HG03025 (cell line): Measurements from ENCODE around the gene FGR.
"Not testable (repeated sequence)": the region's sequence is repeated elsewhere in the genome, so short reads cannot be mapped to it uniquely, and the experiment has no call there.

Source experiments
- ATAC-seq: cut with Tn5 transposase; IDR thresholded peaks from one replicate; pipeline ENCODE4 v1.9.1; 2021; ENCODE audit warnings: mild to moderate bottlenecking, moderate library complexity; ENCODE audit not compliant: unreplicated experiment, low FRiP score

The FGR gene

DNA sequence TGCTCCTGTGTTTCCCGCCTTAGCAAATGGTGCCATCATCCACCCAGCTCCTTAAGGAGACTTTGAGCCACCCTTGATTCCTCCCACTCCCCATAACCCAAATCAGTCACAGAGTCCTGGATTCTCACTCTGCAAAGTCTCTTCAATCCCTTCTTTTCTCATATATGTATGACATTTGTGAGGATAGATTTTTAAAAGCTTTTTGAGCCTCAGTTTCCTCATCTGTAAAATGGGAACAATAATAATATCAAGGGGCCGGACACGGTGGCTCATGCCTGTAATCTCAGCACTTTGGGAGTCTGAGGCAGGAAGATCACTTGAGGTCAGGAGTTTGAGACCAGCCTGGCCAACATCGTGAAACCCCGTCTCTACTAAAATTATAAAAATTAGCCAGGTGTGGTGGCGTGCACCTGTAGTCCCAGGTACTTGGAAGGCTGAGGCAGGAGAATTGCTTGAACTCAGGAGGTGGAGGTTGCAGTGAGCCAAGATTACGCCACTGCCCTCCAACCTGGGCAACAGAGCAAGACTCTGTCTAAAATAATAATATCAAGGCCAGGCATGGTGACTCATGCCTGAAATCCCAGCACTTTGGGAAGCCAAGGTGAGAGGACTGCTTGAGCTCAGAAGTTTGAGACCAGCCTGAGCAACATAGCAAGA, 15.1 kb downstream of the FGR start:
- ATAC-seq = not testable (repeated sequence)

DNA sequence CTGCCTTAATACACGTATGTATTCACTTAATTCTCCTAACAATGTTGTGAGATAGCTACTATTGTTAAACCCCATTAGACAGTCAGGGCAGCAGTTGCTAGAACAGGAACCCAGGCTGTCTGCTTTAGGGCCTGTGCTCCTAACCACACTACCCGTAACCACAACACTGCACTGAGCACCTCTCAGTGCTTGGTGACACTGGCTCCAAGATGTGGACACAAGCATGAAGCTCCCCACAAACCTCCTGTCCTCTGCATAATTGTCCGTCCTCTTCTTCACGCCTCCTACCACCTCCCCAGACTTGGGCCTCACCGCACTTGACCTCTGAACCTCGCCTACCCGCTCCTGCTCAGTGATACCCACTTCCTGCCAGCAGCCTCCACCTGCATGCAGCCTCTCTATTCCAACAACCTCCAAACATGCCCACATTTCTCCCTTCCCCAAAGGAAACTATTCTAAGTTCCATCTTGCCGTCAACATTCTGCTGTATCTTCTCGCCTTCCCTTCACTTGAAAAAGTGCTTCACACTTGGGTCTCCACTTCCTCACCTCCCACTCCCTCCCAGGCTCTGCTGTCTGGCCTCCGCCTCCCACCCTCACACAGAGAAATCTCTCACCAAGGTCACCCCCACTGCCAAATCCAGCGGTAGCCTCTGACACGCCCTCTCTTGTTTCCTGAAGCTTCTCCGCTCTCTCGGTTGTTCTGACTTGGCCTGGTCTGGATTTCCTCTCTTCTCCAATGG, 16.5 kb downstream of the FGR start:
- ATAC-seq = no peak

DNA sequence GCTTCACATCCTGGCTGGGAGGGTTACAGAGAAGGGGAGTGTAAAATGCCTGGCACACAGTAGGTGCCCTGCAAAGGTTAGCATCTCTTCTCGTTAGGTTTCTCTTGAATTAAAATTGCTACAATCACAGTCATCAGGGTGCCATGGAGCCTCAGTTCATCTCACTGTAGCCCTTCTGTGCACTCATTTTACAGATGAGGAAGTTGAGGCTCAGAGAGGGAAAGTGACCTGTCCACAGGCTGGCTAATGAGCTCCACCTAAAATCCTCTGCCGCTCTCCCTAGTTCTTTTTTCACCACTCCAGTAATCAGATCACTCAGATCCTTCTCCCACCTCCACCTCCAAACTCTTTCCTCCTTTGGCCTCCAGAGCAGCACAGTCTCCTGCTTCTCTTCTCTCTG, 17.6 kb downstream of the FGR start:
- no peak for ATAC-seq

DNA sequence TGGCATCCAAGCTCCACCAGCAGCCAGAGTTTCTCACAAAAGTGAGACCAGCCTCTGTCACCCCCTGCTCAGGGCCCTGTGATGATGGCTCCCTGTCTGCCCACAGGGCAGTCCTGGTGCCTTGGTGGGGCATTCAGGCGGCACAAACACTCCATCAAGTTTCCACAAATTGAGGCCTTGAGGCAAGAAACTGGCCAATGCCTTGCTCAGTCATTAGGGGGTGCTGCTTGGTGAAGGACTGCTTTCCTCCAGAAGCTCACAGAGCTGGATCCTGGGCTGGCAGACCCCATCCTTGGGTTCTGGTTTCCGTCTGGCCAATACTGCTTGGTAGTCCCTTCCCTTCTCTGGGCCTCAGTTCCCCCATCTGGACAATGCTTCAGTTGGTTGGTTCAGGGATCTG, 18.5 kb downstream of the FGR start:
- no peak for ATAC-seq

DNA sequence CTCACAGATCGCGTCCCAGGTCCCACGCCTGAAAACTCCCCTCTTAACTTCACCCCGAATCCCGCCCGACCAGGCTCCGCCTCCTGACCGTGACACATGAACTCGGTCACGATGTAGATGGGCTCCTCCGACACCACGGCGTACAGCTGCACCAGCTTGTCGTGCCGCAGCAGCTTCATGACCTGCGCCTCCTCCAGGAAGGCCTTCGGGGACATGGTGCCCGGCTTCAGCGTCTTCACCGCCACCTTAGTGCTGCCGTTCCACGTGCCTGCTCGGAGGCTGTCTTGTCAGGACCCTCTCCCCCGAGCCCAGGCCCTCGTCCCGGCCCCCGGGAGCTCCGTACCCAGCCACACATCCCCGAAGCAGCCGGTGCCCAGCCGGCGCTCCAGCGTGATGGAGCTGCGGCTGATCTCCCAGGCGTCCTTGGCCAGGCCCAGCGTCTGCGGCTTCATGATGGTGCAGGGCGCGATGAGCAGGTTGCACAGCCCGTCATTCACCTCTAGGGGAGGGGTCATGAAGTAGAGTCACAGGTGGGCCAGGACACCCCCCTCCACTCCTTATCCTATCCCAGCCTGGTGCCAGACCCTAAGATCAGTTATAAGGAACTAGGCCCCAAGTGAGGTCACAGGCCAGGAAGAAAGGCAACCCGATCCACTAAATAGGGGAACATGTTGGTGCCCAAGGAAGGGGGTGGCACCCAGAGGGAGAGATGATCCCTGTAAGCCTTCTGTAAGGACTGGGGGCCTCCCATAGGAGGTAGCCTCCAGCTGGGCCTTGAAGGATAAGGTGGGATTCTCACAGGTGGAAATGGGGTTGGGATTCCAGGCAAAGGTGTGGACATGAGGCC, 19.4 kb downstream of the FGR start:
- no peak for ATAC-seq

DNA sequence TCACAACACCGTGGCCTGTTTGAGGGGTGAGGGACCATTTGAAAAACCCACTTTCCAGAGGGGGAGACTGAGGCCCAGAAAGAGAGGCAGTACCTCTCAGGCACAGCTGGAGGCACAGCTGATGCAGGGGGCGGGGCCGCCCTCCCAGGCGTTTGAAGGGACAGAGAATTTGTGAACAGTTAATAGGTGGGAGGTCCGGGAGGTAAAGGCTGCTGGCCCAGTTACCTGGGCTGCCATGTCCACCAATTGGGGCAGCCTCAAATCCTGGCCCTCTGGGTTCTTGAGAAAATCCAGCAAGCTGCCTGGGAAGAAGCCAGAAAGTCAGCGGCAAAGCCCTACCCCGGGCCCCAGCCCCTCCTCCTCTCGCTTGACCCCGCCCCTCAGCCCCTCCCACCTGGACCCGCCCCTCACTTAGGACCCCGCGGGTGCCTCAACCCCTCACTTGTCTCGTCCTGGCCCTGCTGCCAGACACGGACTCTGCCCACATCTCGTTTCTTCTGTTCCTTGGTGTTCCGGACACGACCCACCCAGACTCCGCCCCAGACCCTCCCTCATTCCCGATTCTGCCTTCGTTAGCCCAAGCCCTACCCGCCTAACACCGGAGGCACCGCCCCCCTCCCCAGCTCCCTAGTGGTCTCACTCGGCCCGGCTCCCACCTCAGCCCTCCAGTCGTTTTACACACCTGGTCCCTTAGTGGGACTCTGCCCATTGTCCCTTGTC, 20.2 kb downstream of the FGR start:
- no peak for ATAC-seq

DNA sequence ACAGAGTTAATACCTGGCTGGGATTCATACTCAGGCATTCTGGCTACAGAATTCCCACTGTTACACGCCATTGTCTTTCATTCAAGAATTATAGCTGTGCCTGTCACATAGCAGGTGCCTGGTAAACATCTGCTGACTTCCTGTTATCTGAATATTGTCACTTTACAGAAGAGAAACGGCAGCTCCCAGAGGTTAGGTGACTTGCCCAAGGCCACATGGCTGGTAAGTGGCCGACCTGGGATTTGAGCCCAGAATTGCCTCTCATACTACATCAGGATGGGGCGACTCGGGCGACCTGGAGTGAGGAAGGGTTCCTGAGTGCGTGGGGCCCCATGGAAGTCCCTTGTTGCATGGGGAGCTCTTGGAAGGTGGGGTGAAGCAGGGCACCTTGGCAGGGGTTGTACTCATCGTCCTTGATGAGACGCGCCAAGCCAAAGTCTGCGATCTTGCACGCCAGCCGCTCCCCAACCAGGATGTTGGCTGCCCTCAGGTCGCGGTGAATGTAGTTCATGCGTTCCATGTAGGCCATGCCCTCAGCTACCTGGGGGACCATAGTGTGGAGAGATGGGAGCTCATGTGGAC, 20.9 kb downstream of the FGR start:
- no peak for ATAC-seq

DNA sequence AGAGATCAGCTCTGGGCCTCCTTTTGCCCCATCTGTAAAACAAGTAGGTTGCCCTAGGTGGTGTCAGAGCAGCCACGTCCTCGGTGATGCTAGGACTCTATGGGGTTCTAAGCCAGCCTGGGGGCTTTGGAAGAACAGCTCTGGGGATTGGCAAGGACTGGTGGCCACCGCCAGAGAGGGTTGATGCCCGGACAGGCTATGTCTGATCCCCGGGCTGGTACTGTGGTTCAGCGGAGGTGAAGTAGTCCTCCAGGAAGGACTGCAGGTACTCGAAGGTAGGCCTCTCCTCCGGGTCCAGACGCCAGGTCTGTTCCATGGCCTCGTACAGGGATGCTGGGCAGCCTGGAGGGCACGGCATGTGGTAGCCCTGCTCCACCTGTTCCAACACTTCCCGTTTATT, 22.3 kb downstream of the FGR start:
- no peak for ATAC-seq

DNA sequence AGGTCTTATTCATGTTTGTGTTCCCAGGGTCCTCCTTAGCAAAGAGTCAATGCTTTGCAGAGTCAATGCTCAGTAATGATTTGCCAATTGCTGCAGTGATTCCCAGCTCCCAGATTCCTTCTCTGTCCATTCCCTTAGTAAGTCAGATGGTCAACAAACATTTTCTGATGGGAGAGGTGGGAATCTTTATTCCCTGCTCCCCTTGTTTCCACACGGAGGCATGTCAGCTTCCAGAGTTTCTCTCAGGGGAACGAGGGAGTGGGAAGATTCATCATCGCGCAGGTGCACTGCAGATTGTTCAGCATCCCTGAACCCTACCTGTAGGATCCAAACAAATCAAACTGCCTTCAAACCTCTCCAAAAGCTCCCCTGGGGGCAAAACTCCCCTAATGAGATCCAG, 23.5 kb downstream of the FGR start:
- no peak for ATAC-seq

DNA sequence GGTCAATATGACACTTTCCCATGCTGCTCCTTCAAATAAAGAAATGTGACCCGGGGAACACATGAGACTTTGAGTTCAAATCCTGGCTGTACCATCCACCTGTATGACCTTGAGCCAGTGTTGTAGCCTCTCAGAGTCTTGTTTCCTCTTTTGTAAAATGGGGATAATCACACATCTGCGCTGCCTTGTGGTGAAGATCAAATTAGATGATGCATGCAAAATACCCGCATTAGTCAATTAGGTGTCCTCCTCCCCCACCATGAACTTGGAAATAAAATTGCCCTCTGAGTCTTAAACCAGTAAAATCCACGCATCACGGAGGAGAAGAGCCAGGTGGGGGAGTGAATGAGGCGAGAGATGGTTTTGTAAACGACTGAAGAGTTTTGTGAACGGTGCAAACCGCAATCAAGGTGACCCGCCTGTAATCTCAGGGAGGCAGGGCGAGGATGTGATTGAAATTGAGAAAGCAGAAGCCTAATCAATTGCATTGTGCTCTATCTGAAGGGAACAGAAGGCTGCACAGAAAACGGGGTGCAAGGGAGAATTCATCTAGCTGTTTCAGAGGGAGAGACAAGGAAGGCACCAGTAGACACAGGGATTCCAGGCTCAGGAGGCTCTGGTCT, 25.3 kb downstream of the FGR start:
- ATAC-seq = no peak

DNA sequence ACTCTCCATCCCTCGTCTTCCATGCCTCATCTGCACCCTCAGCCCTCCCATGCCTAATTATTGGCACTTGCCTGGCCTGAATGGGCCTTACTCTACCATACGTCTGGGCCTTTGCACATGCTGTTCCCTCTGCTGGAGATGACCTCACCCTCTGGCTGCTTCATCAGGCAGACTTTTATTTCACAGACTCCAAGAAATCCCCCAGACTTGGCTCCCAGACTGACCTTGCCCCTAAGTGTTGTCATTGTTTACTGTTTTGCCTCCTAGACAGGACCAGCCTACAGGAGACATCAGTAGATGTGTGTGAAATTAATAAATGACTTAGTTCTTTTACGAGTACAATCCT, 25.8 kb downstream of the FGR start:
- ATAC-seq = no peak

DNA sequence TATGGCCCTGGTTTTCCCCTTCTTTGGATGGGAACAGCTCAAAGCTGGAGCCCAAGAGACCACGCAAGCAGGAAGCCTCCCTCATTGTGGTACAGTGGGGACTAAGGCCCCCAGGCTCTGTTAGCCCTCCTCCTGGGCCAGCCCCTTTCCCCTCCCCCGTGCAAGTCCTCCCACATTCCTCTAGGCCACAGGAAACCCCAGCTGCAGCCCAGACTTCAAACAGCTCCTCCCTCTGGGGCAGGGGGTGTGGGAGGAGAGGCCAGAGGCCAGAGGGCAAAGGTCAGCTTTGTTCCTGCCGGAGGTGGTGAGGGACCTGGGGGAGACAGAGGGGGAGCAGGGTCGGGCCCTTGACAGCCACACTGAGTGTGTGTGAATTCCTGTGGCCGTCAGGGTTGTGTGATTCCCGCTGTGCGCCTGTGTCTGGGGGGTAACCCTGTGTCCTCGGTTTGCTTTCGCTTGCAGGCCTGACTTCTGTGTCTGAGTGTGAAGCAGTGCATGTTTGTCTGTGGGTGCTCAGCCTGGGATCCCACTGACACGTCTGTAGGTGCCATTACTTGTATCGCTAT, 27.7 kb downstream of the FGR start:
- ATAC-seq = no peak

DNA sequence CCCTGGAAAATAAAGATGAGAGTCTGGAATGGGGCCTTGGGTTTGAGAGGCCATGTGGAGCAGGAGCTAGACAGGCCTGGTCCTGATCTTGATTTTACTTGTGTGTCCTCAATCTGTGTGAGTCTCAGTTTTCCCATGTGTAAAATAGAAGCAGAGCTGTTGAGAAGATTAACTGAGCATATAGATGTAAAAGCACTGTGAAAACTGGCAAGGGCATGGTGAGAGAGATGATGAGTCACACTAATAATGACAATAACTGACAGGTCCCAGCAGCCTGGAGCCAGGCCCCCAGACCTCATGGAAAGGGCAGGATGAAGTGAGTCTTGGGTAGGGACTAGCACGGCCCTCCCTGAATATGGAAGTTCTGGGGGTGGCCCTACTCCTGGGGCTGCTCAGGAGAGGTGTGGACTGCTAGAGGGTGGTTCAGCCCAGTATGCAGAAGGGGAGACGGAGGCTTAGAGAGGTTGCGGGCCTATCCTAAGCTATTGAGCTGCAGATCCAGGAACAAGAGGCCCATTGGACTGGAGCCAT, 28.2 kb downstream of the FGR start:
- no peak for ATAC-seq

DNA sequence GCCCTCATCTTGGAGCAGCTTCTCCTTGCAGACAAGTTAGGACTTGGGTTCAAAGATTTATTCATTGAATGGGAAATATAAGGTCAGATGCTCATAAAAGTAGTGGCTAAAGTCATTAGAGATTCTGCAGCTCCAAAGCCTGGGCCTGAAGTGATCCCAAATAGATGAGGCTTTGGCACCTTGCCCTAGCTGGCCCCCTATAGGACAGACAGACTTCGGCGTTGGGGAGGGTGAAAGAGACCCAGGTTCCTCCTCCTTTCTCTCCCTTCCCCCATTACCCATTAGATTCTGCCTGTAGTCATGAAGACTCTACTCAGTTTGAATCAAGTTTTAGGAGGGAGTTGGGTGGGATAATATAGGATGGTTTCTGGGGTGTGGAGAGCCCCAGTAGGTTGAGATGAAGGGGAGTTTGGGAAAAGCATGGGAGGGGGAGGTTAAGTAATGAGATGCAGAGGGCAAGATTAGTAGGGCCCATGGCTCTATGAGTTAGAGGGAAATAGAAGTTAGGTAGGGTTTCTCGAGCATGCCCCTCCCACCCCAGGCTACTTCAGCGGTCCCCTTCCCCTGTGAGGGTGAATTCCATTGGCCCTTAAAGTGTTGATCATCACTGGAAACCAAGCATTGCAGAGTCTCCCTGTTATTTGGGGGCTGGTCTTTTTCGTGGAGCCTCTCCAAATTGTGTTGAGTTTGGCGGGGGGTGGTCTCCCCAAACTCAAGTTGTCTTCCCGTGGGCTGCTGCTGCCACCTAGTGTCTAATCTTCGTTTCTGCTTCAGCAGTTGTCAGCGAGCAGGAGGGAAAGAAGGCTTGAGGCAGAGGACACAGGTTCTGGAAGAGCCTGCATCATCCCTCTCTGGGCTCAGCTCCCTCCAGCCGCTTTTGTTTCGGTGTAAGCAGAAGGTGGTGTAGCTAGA, 28.9 kb downstream of the FGR start:
- ATAC-seq = no peak

DNA sequence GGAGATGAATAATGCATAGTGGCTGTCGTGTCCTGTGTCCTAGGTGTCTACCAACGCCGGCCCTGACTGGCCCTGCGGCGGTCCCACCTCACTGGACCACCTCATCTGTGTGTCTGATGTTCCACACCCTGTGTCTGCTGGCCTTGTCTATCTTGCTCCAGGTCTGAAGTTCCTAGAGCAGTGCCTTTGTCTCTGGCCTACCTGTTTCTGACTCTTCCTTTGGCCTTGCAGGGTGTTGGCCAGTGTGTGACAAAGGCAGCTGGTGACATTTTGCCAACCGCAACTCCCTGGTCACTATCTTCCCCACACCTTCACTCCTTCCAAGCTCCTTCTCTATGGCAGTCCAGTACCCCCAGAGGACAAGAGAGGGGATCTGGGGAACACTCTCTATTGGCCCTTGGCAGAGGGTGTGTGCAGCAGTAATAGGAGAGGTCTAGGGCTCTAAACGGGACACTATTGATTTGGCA, 29.7 kb downstream of the FGR start:
- no peak for ATAC-seq

DNA sequence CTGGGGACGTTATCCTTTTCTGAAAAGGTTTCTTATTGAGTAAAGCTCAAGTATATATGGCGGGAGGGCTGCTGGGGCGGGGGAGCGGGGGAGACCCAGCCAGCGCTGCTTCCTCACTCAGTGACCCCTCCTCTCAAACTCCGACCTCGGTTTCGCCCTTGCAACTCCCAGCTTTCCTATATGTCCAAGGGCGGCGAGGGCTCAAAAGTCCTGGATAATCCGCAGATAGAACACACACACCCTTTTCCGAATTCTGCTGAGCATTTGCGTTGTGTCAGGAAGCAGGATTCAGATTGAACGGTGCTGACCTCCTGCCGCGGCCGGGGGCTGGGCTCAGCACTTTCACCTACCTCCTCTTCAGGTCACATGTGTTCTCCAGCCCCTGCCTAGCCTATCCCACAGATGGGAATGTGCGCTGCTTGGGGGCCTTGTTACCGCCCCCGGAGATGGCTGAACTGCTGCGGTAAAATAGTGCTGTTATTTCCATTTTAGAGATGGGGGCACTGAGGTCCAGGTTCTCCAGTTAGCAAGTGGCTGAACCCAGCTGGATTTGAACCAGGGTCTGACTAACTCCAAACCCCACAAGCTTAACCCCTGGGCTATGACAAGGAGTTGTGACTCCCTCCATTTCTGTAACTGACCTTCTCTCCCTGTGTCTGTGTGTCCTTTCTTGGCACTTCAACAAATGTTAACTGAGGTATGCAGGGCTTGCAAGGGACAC, 30.2 kb downstream of the FGR start:
- ATAC-seq = no peak

DNA sequence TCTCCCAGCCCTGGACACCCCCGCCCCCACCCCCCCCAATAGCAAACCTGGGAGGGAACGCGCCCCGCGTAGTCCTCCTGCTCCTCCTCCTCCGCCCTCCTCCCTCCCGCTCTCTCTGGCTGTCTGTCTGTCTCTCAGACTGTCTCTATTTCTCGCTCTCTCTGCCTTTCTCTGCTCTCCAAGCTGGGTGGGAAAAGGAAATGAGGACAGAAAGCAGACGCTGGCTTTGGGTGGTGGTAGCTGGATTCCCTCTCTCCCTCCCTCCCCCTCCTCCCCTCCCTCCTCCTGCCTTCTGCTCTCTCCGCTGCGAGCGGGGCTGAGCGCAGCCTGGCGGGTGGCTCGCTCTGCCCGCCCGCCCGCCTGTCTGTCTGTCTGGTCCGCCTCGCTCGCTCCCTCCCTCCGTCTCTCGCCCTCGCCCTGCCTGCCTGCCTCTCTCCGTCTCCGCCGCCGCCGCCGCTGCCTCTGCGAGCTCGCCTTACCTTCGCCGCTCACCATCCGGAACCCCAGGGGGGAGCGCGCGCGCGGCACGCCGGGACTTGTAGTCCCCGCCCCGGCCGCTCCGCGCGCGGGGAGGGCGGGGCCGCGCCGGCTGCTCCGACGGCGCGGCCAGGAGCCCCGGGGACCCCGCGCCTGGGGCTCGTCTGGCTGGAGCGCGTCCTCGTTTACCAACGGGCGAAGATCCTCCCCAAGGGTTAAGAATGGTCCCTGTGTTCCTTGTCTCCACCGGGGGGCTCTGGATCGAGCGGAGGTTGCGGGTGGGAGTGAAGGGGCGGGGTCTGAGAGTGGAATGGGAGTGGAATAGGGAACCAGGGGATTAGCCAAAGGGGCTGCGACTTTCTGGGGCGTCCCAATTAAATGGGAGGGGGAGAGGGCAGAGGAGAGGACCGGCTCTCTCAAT, 31.1 kb downstream of the FGR start, which contains the start of gene AHDC1:
AHDC1 (minus strand) TSS at position 464 of the 898 bp plus-strand sequence. CDS start 52,029 bp downstream, outside the sequence.
- ATAC-seq = peak; percentile 44
